D721Med (cell line): ENCODE measurements around the gene NLGN1.

ENCODE experiments used
- DNase-seq: peaks from one replicate; pipeline ENCODE4 v3.0.0; 2011; ENCODE audit warnings: low spot score; ENCODE audit not compliant: insufficient read length
- FAIRE-seq: peaks from 2 replicates; lab custom pipeline; 2011; peaks lifted over from hg19 to GRCh38; lab: Jason Lieb, UNC
- CTCF ChIP-seq: IDR thresholded peaks from 2 replicates; pipeline ENCODE4 v1.5.1; 2012; ENCODE audit warnings: mild to moderate bottlenecking, control low read depth; ENCODE audit not compliant: insufficient read depth; ENCODE audit errors: missing control alignments

NLGN1 gene

GRCh38 chr3:174302746-174303315 lies 905.3 kb downstream of the NLGN1 start:
- no peak for TF ChIP-seq CTCF
- no peak for FAIRE-seq

GRCh38 chr3:174303907-174304560 lies 906.5 kb downstream of the NLGN1 start:
- DNase-seq: no peak
- no peak for TF ChIP-seq CTCF
- no peak for FAIRE-seq

More at GRCh38 chr3:174302746-174303315, 905.3 kb downstream of the NLGN1 start:
- DNase-seq: no peak

GRCh38 chr3:174308736-174309135 lies 911.2 kb downstream of the NLGN1 start:
- no peak for DNase-seq
- TF ChIP-seq CTCF: no peak
- no peak for FAIRE-seq

- DNase-seq: no peak
- TF ChIP-seq CTCF: no peak
- no peak for FAIRE-seq
Measured at GRCh38 chr3:174310475-174310983, 913.0 kb downstream of the NLGN1 start.

GRCh38 chr3:174315225-174315624 lies 917.7 kb downstream of the NLGN1 start:
- DNase-seq: no peak
- no peak for TF ChIP-seq CTCF
- FAIRE-seq: no peak

- TF ChIP-seq CTCF: no peak
- FAIRE-seq (no peak), DNase-seq (no peak)
Measured at GRCh38 chr3:174317005-174317404, 919.5 kb downstream of the NLGN1 start.

GRCh38 chr3:174318181-174318580 lies 920.6 kb downstream of the NLGN1 start:
- no peak for TF ChIP-seq CTCF
- DNase-seq (no peak), FAIRE-seq (no peak)
